ENCODE results near the gene INPP4B.

GRCh38 chr4:142202404-142203332, 643.4 kb downstream of the INPP4B start:
- TF ChIP-seq EZH2 (IDR thresholded peaks at IDR 0.05; ENCODE audit: low read length, unreplicated experiment) (no peak), EZH2phosphoT487 (IDR thresholded peaks at IDR 0.05; ENCODE audit: borderline replicate concordance, low read length) (no peak)
- TF ChIP-seq, protein P1, sequence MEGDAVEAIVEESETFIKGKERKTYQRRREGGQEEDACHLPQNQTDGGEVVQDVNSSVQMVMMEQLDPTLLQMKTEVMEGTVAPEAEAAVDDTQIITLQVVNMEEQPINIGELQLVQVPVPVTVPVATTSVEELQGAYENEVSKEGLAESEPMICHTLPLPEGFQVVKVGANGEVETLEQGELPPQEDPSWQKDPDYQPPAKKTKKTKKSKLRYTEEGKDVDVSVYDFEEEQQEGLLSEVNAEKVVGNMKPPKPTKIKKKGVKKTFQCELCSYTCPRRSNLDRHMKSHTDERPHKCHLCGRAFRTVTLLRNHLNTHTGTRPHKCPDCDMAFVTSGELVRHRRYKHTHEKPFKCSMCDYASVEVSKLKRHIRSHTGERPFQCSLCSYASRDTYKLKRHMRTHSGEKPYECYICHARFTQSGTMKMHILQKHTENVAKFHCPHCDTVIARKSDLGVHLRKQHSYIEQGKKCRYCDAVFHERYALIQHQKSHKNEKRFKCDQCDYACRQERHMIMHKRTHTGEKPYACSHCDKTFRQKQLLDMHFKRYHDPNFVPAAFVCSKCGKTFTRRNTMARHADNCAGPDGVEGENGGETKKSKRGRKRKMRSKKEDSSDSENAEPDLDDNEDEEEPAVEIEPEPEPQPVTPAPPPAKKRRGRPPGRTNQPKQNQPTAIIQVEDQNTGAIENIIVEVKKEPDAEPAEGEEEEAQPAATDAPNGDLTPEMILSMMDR (conservative IDR thresholded peaks at IDR 0.05; ENCODE audit: low read depth, low read length), result no peak

Data from PC-3 (cell line).